HG03135 (cell line): ENCODE measurements around the gene RNF212B.
"Not testable (repeated sequence)": the region's sequence is repeated elsewhere in the genome, so short reads cannot be mapped to it uniquely, and the experiment has no call there.

Experiments used
- ATAC-seq: cut with Tn5 transposase; IDR thresholded peaks from one replicate; pipeline ENCODE4 v1.9.1; 2021; ENCODE audit warnings: mild to moderate bottlenecking, moderate library complexity; ENCODE audit not compliant: unreplicated experiment

RNF212B gene, protein sequence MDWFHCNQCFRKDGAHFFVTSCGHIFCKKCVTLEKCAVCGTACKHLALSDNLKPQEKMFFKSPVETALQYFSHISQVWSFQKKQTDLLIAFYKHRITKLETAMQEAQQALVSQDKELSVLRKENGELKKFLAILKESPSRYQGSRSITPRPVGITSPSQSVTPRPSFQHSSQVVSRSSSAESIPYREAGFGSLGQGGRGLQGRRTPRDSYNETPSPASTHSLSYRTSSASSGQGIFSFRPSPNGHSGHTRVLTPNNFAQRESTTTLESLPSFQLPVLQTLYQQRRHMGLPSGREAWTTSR

DNA sequence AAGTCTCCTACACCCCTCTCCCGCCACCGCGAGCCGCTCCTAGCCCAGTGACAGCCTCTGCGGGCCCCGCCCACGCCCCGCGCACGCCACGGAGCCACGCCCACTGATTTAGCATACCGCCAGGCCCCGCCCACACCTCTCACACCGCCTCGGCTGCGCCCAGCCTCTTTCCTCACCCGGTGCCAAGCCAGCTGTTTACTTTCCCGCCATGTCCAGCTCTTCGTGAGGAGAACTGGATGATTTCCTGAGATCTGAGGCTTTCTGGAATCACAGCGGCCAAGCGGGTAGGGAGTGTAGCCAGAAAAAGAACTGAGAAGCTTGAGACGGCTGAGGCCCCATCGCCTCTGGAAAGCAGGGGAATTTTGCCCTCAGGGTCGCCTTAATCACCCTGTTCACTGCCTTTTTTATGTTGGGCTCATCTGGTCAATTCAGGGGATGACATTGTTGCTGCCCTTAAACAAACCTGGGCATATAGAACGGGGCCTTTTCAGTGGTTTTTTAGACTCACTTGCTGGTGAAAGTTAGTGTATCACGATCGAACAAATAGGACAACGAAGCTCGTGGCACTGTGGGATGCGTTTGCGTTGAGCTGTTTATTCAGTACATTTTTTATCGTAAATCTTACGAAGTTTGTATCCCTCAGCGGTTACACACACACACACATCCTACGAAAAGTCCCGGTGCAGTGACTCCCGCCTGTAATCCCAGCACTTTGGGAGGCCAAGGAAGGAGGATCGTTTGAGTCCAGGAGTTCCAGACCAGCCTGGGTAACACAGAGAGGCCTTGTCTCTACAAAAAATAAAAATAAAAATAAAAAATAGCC is at the start of gene RNF212B:
Gene RNF212B (plus strand): TSS at position 165 of the 823 bp plus-strand sequence. CDS start 2,410 bp downstream, outside the sequence.
- peak; percentile 75 for ATAC-seq

DNA sequence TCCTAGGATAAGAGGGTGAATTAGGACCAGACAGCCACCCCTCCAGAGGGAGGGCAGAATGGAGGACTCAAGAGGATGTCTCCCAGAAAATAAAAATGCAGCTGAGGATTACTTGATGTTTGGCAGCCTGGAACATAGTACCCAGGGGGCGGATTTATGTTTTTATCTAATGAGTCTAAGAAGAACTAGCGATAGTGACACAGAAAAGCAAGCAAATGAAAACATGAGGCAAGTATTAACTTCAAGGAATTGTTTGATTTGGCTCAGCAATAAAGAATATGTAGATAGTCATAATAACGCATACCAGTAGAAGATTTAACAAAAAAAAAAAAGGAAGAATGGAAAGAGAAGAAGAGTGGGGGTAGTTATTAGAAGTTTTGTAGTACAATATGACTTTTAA is 44.3 kb upstream of the RNF212B start:
- ATAC-seq = no peak

DNA sequence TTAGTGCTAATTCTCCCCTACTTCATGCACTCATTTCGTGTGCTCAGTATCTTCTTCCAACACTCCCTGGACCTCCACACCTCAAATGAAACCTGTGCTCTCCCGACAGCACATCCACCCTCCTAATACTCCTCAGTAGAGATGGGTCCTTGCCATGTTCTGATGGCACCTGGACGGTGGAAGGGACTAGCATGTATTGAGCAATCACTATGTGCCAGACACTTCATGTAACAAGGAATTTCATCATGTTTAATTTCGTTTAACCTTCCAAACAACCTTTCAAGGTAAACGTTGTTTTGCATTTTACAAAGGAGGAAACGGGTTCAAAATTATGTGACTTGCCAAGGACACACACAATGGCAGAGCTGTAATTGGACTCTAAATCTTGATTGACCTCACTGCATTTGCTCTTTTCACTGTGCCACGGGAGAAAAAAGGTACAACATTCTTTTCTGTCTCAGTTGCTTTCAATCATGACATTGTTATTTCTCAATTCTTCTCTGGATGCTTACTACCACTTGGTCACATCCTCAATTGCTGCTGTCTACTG is 42.1 kb upstream of the RNF212B start:
- no peak for ATAC-seq

DNA sequence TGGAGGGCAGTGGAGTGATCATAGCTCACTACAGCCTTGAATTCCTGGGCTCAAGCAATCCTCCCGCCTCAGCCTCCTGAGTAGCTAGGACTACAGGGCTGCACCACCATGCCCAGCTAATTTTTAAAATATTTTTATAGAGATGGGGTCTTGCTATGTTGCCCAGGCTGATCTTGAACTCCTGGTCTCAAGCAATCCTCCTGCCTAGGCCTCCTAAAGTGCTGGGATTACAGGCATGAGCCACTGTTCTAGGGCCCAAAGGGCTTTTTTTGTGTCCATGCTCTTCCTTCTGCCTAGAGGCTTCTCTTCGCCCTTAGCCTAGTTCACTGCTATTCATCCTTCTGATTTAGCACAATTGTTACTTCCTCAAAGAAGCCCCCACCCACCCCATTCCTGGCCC is 41.2 kb upstream of the RNF212B start:
- not testable (repeated sequence) for ATAC-seq

DNA sequence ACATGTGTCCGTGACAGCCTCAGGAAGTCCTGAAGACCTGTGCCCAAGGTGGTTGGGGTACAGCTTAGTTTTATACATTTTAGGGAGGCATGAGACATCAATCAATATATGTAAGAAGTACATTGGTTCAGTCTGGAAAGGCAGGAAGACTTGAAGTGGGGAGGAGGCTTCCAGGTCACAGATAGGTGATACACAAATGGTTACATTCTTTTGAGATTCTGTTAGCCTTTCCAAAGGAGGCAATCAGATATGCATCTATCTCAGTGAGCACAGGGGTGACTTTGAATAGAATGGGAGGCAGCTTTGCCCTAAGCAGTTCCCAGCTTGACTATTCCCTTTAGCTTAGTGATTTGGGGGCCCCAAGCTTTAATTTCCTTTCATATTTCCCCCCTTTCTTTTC is 38.6 kb upstream of the RNF212B start:
- ATAC-seq = not testable (repeated sequence)

DNA sequence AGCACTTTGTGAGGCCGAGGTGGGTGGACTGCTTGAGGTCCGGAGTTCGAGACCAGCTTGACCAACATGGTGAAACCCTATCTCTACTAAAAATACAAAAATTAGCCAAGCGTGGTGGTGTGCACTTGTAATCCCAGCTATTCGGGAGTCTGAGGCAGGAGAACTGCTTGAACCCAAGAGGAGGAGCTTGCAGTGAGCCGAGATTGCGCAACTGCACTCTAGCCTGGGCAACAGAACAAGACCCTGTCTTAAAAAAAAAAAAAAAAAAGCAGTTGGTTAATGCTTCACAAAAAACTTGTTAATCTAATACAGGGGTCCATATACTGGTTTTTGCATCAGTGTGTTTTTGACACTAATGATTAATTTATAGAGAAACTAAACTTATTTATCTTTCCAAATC is 35.7 kb upstream of the RNF212B start:
- no peak for ATAC-seq

DNA sequence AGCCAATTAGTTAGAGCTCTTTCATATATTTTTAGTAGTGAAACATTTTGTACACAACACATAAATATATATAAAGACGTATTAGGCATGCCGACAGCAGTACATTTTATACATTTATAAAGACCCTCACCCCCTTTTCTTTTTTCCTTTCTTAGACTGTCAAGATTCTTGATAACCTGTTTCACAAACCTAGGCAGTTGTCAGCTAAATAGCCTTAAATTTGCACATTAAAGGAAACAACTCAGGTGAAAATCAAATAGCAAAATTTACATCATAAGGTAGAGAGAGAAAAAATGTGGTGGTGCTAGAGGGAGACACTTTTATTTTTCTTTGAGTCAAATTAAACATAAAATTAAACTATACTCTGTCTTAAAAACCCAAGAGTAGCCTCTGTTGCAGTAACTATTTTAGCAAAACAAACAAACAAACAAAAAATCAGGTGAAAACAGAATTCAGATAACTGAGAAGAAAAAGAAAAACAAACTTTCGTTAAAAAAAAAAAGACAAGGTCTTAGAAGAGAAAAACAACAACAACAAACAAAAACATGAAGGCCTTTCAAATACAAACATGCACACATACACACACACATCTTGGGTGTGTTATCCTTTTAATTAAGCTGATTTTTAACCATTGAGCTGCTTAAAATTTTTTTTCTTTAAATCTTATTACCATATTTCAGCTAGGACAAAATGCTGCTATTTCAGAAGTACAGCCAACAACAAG is 31.2 kb upstream of the RNF212B start:
- ATAC-seq = no peak

DNA sequence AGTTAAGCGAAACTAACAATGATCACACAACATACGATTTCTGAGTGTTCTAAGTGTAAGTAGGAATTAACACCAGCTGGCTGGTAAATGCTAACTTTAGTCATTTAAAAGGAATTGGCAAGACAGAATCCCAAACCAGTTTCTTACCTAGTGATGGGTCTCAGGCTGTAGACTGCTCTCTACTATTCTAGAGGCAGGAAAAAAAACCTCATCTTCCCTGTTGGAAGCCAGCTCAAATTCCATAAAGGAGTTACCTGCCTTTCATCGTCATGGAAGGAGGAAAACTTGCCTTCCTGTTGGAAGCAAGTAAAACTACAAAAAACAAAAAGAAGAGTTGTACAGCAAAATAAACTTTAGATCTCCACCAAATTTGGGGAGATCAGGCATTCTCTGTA is 30.6 kb upstream of the RNF212B start:
- ATAC-seq = no peak

DNA sequence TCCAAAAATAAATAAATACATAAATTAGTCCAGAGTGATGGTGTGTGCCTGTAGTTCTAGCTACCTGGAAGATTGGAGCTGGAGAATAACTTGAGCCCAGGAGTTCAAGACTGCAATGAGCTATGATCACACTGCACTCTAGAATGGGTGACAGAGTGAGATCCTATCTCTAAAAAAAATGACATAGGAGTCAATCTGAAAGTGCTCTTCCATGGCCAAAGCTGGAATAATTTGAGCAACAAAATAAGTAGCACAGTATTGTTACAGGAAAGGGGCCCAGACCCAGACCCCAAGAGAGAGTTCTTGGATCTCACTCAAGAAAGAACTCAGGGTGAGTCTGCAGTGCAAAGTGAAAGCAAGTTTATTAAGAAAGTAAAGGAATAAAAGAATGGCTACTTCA is 29.4 kb upstream of the RNF212B start:
- ATAC-seq = no peak

DNA sequence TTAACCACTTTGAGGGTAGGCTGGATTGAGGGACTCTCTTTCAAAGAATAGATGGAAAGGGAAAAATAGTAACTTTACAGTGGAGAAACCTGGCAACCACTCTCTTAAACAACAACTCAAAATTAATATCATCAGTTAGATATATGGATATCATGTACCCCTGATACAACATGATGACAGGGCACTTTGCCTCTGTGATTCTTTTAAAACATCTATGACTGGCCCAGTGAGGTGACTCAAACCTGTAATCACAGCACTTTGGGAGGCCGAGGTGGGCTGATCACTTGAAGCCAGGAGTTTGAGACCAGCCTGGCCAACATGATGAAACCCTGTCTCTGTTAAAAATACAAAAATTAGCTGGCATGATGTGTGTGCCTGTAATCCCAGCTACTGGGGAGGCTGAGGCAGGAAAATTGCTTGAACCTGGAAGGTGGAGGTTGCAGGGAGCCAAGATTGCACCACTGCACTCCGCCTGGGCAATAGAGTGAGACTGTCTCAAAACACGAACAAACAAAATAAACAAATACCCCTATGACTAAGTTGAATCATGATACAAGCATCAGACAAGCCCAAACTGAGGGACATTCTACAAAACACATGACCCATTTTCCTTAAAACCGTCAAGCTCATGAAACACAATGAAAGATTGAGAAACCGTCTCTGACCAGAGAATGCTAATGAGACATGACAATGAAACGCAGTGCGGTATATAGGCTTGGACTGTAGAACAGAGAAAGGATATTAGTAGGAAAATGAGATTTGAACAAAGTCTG is 27.9 kb upstream of the RNF212B start:
- ATAC-seq = no peak

DNA sequence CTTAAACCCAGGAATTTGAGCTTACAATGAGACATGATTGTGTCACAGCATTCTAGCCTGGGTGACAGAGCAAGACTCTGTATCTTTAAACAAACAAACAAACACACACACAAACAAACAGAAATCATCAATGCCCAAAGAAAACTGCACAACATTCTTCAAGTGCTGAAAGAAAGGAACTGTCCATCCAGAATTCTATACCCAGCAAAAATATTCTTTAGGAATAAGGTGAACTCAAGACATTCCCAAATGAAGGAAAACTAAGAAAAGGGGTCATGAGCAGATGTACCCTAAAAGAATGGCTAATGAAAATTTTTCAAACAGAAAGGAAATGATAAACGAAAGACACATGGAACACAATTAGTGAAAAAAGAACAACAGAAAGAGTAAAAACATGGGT is 22.3 kb upstream of the RNF212B start:
- ATAC-seq = no peak

DNA sequence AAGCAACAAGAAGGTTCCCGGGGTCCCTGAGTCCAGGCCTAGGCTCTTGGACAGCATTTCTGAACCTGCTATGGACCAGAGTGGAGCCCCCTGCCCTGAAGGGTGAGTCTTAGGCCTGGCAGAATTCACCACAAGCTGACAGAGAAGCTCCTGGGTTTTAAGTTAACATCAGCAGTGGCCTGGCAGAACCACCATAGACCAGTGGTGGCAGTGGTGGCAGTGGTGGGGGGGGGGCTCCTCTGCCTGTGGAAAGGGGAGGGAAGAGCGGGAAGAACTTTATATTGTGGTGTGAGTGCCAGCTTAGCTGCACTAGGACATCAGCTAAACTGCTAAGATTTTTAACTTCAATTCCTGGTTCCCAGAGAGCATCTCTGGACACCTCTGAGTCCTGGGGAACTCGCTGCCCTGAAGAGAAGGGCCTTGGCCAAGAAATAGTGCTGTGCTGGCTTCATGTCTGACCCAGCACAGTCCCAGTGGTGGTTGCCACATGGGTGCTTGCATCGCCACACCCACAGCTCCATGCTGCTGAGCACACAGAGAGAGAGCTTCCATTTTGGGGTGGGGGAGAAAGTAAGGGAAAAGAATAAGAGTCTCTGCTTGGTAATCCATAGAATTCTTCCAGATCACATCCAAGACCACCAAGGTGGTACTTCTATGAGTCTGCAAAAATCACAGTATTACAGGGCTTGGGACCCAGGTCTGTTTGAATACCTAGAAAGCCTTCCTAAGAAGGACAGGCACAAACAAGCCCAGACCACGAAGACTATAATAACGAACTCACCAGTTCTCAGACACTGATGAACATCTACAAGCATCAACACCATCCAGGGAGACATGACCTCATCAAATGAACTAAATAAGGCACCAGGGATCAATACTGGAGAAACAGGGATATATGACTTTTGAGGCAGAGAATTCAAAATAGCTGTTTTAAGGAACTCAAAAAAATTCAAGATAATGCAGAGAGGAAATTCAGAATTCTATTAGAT is 20.4 kb upstream of the RNF212B start:
- no peak for ATAC-seq

DNA sequence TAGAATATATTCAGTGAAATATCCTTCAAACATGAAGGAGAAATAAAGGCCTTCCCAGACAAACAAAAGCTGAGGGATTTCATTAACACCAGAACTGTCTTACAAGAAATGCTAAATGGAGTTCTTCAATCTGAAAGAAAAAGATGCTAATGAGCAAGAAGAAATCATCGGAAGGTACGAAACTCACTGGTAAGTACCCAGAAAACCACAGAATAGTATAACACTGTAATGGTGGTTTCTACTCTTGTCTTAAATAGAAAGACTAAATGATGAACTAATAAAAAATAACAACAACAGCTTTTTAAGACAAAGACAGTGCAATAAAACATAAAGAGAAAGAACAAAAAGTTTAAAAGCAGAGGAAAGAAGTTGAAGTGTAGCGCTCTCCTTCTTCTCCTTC is 18.7 kb upstream of the RNF212B start:
- ATAC-seq = no peak

DNA sequence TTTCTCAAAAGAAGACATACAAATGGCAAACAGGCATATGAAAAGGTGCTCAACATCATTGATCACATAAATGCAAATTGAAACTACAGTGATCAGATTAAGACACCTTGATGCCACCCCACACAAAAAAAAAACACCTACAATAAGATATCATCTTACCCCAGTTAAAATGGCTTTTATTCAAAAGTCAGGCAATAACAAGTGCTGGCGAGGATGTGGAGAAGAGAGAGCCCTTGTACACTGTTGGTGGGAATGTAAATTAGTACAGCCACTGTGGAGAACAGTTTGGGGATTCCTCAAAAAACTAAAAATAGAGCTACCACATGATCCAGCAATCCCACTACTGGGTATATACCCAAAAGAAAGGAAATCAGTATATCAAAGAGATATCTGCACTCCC is 12.8 kb upstream of the RNF212B start:
- not testable (repeated sequence) for ATAC-seq

DNA sequence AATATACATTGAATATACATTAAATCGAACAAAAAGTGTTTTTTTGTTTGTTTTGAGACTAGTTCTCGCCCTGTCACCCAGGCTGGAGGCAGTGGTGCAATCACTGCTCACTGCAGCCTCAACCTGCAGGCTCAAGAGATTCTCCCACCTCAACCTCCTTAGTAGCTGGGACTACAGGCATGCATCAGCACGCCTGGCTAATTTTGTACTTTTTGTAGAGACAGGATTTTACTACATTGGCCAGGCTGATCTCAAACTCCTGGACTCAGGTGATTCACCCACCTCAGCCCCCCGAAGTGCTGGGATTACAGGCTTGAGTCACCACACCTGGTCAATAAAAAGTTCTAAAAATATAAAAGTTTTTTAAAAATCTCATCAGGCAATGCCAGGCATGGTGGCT is 10.2 kb upstream of the RNF212B start:
- ATAC-seq = no peak

DNA sequence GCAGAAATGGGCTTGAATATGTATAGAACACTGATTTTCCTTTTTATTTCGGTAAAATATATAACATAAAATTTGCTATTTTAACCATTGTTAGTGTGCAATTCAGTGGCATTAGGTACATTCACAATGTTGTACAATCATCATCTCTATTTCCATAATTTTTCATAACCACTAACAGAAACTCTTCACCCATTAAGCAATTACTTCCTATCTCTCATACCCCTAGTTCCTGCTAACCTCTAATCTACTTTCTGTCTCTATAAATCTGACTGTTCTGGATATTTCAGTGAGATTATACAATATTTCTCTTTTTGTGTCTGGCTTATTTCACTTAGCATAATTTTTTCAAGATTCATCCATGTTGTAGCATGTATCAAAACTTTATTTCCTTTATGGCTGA is 8.9 kb upstream of the RNF212B start:
- no peak for ATAC-seq

DNA sequence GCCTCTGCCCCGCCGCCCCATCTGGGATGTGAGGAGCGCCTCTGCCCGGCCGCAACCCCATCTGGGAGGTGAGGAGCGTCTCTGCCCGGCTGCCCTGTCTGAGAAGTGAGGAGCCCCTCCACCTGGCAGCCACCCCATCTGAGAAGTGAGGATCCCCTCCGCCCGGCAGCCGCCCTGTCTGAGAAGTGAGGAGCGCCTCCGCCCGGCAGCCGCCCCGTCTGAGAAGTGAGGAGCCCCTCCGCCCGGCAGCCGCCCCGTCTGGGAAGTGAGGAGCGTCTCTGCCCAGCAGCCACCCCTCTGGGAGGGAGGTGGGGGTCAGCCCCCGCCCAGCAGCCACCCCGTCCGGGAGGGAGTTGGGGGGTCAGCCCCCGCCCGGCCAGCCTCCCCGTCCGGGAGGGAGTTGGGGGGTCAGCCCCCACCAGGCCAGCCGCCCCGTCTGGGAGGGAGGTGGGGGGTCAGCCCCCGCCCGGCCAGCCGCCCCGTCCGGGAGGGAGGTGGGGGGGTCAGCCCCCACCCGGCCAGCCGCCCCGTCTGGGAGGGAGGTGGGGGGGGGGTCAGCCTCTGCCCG is 5.4 kb upstream of the RNF212B start:
- not testable (repeated sequence) for ATAC-seq

DNA sequence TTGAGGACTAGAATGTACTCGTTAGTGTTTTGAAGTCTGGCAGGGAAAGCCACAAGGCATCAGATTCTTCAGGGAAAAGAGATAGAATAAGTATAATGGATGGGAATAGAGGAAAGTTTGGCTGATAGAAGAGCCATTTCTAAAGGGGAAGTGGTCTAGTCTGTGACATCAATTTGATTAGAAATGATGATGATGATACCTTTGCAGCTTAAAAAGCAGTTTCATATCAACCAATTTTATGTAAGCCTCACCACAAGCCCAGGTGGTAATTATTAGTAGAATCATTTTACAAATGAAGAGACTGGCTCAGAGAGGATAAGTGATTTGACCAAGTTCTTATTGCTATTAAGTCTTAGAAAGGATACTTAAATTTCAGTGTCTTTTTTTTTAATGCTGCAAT is 2.9 kb downstream of the RNF212B start:
- ATAC-seq = no peak

DNA sequence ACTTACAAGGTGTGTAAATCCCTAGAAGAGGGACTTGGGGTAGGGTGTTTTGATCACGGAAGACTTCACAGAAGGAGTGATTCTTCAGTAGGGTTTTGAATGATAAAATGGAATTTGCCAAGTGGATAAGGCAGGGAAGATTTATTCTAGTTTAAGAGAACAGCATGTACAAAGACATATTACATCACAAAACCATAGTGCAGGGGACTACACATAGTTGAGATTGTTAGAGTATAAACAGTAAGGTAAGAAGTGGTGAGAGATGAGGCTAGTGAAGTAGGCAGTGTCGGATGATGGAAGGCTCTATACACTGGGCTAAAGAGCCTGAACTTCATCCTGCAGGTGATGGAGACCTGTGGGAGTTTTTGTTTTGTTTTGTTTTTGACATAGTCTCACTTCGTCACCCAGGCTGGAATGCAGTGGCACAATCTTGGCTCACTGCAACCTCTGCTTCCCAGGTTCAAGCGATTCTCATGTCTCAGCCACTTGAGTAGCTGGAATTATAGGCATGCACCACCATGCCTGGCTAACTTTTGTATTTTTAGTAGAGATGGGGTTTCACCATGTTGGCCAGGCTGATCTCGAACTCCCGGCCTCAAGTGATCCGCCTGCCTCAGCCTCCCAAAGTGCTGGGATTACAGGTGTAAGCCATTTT is 3.5 kb downstream of the RNF212B start:
- not testable (repeated sequence) for ATAC-seq
